Esophagus muscularis mucosa (tissue), 4 donors: ENCODE measurements around the gene ATP10B. TPM values are rescaled to one million over a fixed set of nuclear protein-coding genes. Genes with fewer than 3 reads are reported as not detected.
"Not testable (repeated sequence)": the region's sequence is repeated elsewhere in the genome, so short reads cannot be mapped to it uniquely, and the experiment has no call there.

Experiments used
- DNase-seq: peaks from one replicate; pipeline ENCODE4 v3.0.0-alpha.2; 2017; ENCODE audit errors: extremely low spot score
- H3K27ac ChIP-seq, 4 donors: fragments of 200-600 bp; sonication (generic); replicated peaks in 1 of 4; 1 replicate in 3 of 4; 2 replicates in 1 of 4; pipeline ENCODE4 v1.5.1; 2016 to 2019; ENCODE audit warnings: mild to moderate bottlenecking in 1 of 4
- H3K27me3 ChIP-seq, 4 donors: fragments of 200-600 bp; sonication (generic); one replicate each; pipeline versions ENCODE4 v1.5.1 to v1.6.0; 2016 to 2019
- H3K36me3 ChIP-seq, 4 donors: fragments of 200-600 bp; sonication (generic); one replicate each; pipeline ENCODE4 v1.5.1; 2016 to 2019
- H3K4me1 ChIP-seq, 4 donors: fragments of 200-600 bp; sonication (generic); one replicate each; pipeline ENCODE4 v1.5.1; 2016 to 2019
- H3K4me3 ChIP-seq, 4 donors: fragments of 200-600 bp; sonication (generic); 1 replicate in 2 of 4; 2 replicates in 2 of 4; pipeline ENCODE4 v1.5.1; 2016 to 2019; ENCODE audit warnings: mild to moderate bottlenecking in 4 of 4, moderate library complexity in 1 of 4
- H3K9me3 ChIP-seq, 4 donors: fragments of 200-600 bp; sonication (generic); 1 replicate in 3 of 4; 2 replicates in 1 of 4; pipeline ENCODE4 v1.5.1; 2016 to 2019
- CTCF ChIP-seq, 3 experiments: fragments of 200-600 bp in 2 of 3; fragments of 450-650 bp in 1 of 3; sonication (generic) in 2 of 3; IDR thresholded peaks; one replicate each; pipeline ENCODE4 v1.5.1; 2017 to 2019; ENCODE audit warnings: antibody characterized with exemption in 3 of 3, mild to moderate bottlenecking in 2 of 3, moderate library complexity in 1 of 3
- EP300 ChIP-seq: sonication (generic); formaldehyde crosslinking; IDR thresholded peaks from one replicate; pipeline ENCODE4 v1.6.1; 2017; ENCODE audit warnings: antibody characterized with exemption
- POLR2A ChIP-seq: fragments of 450-650 bp; IDR thresholded peaks from one replicate; pipeline ENCODE4 v1.6.1; 2017; ENCODE audit warnings: antibody characterized with exemption, moderate library complexity, mild to moderate bottlenecking, low read depth
- POLR2AphosphoS5 ChIP-seq, 2 donors: sonication (generic); formaldehyde crosslinking; IDR thresholded peaks; one replicate each; pipeline ENCODE4 v1.6.1; 2017; ENCODE audit warnings: antibody characterized with exemption in 2 of 2
- WGBS: methylation state at CpG from one replicate; pipeline ENCODE4 v1.1.5; 2018; 5-methylcytosine and 5-hydroxymethylcytosine counted together
- intact Hi-C: fragments of 100-400 bp; cut with DNase I; formaldehyde crosslinking; loops from one replicate; pipeline ENCODE4 v1.15.1; 2023
- total RNA-seq, 4 donors: library from RNA; depleted of rRNA; stranded (reverse); fragments of >200 nt; gene quantifications; one replicate each; pipeline versions ENCODE4 v1.1.0 to v1.2.1, GENCODE V29; 2016

The ATP10B gene
- 1 to 10 TPM in 1 of 4 donors, under 1 TPM in 3; 0.42 to 1.1 (median 0.79) TPM for total RNA-seq

- no peaks in the 10 kb centered on the region for H3K27me3 ChIP-seq
- TF ChIP-seq POLR2AphosphoS5 (IDR thresholded peaks at IDR 0.05) (no peak), CTCF (IDR thresholded peaks at IDR 0.05) (no peak), EP300 (no peak)
- 53% methylated on average over 4 of the region's 4 CpGs for WGBS
- no peaks in the 10 kb centered on the region for H3K4me1 ChIP-seq
- H3K4me3 ChIP-seq: no peak within 1 kb of the TSS
- H3K27ac ChIP-seq: no peak within 1 kb of the TSS
- no peak for DNase-seq
- peaks cover 0 to 2% (median 0%) of the 10 kb centered on the region in 4 donors for H3K9me3 ChIP-seq
- intact Hi-C loops: no loop called here
- no peaks in the 10 kb centered on the region for H3K36me3 ChIP-seq
Measured at GRCh38 chr5:160852049-160852448, at the start of gene ATP10B. ATP10B (minus strand) TSS chr5:160852211; CDS start chr5:160688074, 164,137 bp downstream.

- intact Hi-C loops: no loop called here
- Histone ChIP-seq H3K9me3 (no peaks in the 10 kb centered on the region), H3K36me3 (no peaks in the 10 kb centered on the region), H3K4me3 (no peak overlapping the region), H3K4me1 (no peaks in the 10 kb centered on the region), H3K27ac (no peak overlapping the region), H3K27me3 (no peaks in the 10 kb centered on the region)
- WGBS: 60% methylated on average over 1 of the region's 1 CpG
- DNase-seq: no peak
- TF ChIP-seq POLR2AphosphoS5 (IDR thresholded peaks at IDR 0.05) (no peak), CTCF (IDR thresholded peaks at IDR 0.05) (no peak), POLR2A (no peak), EP300 (no peak)
Measured at GRCh38 chr5:160901656-160902055, 49.6 kb upstream of the ATP10B start.

GRCh38 chr5:160899735-160900134, 47.7 kb upstream of the ATP10B start:
- H3K9me3 ChIP-seq: peaks cover 0 to 3% (median 0%) of the 10 kb centered on the region in 4 donors
- no peak overlapping the region for H3K4me3 ChIP-seq
- no peaks in the 10 kb centered on the region for H3K27me3 ChIP-seq
- 59% methylated on average over 4 of the region's 4 CpGs for WGBS
- no peak for DNase-seq
- no peaks in the 10 kb centered on the region for H3K36me3 ChIP-seq
- no peaks in the 10 kb centered on the region for H3K4me1 ChIP-seq
- intact Hi-C loops: no loop called here
- no peak overlapping the region for H3K27ac ChIP-seq
- TF ChIP-seq EP300 (no peak), POLR2AphosphoS5 (IDR thresholded peaks at IDR 0.05) (no peak), POLR2A (no peak), CTCF (IDR thresholded peaks at IDR 0.05) (no peak)

- H3K4me1 ChIP-seq, DNase-seq, H3K27me3 ChIP-seq, H3K36me3 ChIP-seq, intact Hi-C loops, H3K4me3 ChIP-seq, H3K9me3 ChIP-seq, H3K27ac ChIP-seq: not testable (repeated sequence)
- WGBS: 85% methylated on average over 5 of the region's 6 CpGs
Measured at GRCh38 chr5:160893180-160893964, 41.4 kb upstream of the ATP10B start.

GRCh38 chr5:160887780-160888179, 35.8 kb upstream of the ATP10B start:
- WGBS: 74% methylated on average over 3 of the region's 3 CpGs
- intact Hi-C loops: no loop called here
- Histone ChIP-seq H3K36me3 (no peaks in the 10 kb centered on the region), H3K4me3 (no peak overlapping the region), H3K4me1 (no peaks in the 10 kb centered on the region), H3K9me3 (no peaks in the 10 kb centered on the region), H3K27me3 (no peaks in the 10 kb centered on the region), H3K27ac (no peak overlapping the region)
- no peak for DNase-seq
- TF ChIP-seq CTCF (IDR thresholded peaks at IDR 0.05) (no peak), POLR2A (no peak), EP300 (no peak), POLR2AphosphoS5 (IDR thresholded peaks at IDR 0.05) (no peak)

- intact Hi-C loops, H3K27ac ChIP-seq, H3K36me3 ChIP-seq, H3K9me3 ChIP-seq, H3K27me3 ChIP-seq, H3K4me1 ChIP-seq, DNase-seq, H3K4me3 ChIP-seq: not testable (repeated sequence)
- 42% methylated on average over 10 of the region's 21 CpGs for WGBS
Measured at GRCh38 chr5:160873560-160874200, 21.7 kb upstream of the ATP10B start.
